Measurements from ENCODE around the gene ANKRD33B.

ANKRD33B gene

DNA sequence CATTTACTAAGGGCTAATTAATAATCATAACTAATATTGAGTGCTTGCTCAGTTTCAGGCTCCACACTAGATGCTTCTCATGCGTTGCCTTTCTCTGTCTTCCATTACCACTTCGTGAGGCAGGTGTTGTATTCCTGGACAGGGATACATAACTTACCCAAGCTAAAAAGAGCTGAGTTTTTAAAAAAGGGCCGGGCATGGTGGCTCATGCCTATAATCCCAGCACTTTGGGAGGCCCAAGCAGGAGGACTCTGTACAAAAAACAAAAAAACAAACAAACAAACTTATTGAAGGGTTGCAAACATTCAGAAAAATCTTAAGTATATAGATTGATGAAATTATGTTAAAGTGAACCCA, 12.1 kb upstream of the ANKRD33B start:
- no peak for TF ChIP-seq TAF1 (IDR thresholded peaks at IDR 0.05; ENCODE audit: borderline replicate concordance, low read depth, low read length)
- no peak for TF ChIP-seq POLR2A (IDR thresholded peaks at IDR 0.05; ENCODE audit: low read depth, low read length)
- no peak for TF ChIP-seq POLR2AphosphoS5 (IDR thresholded peaks at IDR 0.05; ENCODE audit: low read depth, low read length)
- DNase-seq (ENCODE audit: insufficient read length): no peak
- FAIRE-seq: no peak

DNA sequence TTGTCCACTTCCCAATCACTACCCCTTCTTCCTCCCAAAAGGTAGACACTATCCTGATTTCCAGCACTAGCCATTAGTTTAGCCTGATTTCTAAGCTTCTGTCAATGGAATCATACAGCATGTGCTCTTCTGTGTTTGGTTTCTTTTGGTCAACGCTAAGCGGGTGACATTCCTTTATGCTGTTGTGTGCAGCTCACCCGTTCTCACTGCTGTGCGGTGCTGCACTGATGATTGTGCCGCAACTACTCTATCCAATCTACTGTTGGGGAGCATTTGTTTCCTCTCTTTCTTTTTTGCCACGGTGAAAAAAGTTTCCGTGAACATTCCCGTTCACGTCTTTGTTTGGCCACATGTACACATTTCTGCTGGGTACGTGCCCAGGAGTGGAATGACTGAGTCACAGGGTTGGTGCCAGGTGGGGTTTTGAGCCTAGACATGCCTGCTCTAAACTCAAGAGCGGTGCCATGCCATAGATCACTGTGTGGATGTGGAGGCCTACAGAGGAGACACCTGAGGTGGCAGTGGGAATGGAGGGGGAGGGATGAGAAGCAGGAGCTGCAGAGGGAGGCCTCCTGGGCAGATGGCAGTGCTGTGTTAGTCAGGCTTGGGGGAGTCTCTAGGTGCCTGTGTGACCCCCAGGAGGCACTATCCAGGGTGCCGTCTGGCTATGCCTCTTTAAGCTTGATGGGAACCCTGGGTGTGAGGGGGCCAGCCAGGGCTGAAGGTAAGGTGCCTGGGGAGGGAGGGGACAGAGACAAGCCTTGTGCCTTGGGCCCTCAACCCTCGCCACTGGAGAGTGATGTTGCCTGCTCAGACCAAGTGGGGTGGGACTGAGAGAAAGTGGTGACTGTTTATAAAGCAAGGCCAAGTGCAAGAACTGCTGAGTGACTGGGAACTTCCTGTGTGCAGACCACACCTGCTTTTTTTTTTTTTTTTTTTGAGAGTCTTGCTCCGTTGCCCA, 11.4 kb upstream of the ANKRD33B start:
- no peak for TF ChIP-seq POLR2A (IDR thresholded peaks at IDR 0.05; ENCODE audit: low read depth, low read length)
- TF ChIP-seq TAF1 (IDR thresholded peaks at IDR 0.05; ENCODE audit: borderline replicate concordance, low read depth, low read length): no peak
- TF ChIP-seq POLR2AphosphoS5 (IDR thresholded peaks at IDR 0.05; ENCODE audit: low read depth, low read length): no peak
- FAIRE-seq (no peak), DNase-seq (ENCODE audit: insufficient read length) (no peak)

DNA sequence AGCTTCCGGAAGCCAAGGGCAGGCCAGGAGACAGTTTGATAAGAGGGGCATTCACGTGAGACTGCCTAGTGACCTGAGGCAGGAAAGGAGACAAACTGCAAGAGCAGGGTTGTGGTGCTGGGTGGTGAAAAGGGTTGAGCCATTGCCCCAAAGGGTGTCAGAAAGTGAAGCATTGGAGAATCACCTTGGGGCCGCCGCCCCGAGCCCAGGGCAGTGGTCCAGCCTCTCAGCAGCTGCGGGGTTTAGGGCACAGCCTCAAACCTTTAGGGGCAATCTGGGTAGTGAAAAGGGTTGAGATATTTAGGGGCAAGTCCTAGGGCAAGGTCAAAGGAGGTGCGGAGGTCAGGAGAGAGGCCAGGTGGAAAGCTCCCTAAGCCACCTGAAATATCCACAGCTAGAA, 10.4 kb upstream of the ANKRD33B start:
- DNase-seq (ENCODE audit: insufficient read length): no peak
- TF ChIP-seq POLR2A (IDR thresholded peaks at IDR 0.05; ENCODE audit: low read depth, low read length): no peak
- TF ChIP-seq TAF1 (IDR thresholded peaks at IDR 0.05; ENCODE audit: borderline replicate concordance, low read depth, low read length): no peak
- no peak for TF ChIP-seq POLR2AphosphoS5 (IDR thresholded peaks at IDR 0.05; ENCODE audit: low read depth, low read length)
- no peak for FAIRE-seq

DNA sequence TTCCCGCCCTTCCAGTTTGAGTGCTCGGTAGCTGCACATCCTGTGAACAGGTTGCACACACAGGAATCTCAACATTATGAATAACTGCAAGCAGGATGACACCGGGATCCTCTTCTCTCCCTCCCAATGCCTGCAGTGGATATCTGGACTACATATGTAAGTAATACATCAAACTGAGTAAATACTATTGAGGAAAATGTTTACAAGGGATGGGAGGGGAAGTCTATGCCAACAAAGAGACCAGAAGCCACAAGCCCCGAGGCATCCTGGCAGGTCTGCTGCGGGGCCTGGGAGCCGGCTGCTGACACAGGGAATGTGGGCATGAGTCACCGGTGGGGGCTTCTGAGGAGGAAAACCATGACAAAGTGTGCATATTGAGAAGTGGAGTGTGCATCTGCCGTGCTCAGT, 8.6 kb upstream of the ANKRD33B start:
- FAIRE-seq (no peak), DNase-seq (ENCODE audit: insufficient read length) (no peak)
- TF ChIP-seq POLR2A (IDR thresholded peaks at IDR 0.05; ENCODE audit: low read depth, low read length) (no peak), TAF1 (IDR thresholded peaks at IDR 0.05; ENCODE audit: borderline replicate concordance, low read depth, low read length) (no peak), POLR2AphosphoS5 (IDR thresholded peaks at IDR 0.05; ENCODE audit: low read depth, low read length) (no peak)

DNA sequence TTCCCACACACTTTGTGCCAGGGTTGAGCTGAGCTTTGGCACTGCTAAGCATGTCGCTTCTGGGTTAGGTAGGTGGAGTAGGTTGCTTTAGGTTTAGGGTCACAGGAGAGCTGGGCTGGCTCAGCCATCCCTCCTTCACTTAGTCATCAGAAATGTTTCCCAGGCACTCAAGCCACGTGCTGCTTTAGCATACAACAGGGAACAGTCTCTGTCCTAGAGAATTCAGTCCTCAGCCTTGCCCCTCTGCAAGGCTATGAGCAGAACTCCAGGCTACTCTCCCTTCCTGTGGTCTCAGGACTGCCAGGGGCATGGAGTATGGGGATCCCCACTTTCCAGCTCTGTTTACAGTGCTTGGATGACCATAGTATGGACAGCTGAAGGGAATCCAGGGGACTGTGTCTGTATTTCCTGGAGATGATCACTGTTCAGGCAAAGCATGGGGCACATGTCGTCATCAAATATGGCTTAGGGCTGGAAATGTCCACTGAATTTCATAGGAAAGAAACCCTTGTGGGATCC, 7.5 kb upstream of the ANKRD33B start:
- no peak for FAIRE-seq
- no peak for TF ChIP-seq POLR2AphosphoS5 (IDR thresholded peaks at IDR 0.05; ENCODE audit: low read depth, low read length)
- no peak for TF ChIP-seq POLR2A (IDR thresholded peaks at IDR 0.05; ENCODE audit: low read depth, low read length)
- no peak for TF ChIP-seq TAF1 (IDR thresholded peaks at IDR 0.05; ENCODE audit: borderline replicate concordance, low read depth, low read length)
- no peak for DNase-seq (ENCODE audit: insufficient read length)

DNA sequence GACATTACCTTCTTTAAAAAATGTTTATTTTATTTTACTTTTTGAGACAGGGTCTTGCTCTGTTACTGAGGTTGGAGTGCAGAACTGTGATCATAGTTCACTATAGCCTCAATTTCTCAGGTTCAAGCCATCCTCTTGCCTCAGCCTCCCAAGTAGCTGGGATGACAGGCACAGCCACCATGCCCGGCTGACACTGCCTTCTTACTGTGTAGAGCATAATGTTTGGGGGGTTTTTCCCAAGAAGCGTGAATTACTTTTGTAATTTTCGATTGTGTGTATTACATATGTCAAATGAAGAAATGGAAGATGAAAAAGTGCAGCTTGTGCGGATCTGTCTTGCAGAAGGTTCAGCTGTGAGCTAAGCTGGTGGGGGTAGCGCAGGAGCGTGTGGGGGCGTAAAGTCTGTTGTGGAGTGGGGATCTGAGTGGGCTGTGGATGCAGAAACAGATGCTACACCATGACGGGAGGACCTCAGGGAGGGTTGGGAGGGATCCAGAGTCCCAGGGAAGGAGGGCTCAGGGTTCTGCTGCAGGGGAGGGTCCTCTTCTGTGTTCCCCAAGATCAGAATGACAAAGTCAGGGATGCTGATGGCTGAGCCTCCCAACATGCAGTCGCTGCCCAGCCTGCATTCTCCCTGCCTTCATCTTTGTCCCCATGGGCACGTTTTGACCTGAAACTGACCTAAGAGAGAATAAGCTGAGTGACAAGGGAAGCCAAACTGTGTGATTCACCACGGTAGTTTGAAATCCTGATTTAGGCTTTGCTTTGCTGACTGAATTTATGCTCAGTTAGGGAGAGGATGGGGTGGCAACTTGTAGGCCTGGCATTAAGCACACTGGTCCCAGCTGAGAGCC, 6.8 kb upstream of the ANKRD33B start:
- DNase-seq (ENCODE audit: insufficient read length) (no peak), FAIRE-seq (no peak)
- no peak for TF ChIP-seq POLR2AphosphoS5 (IDR thresholded peaks at IDR 0.05; ENCODE audit: low read depth, low read length)
- TF ChIP-seq TAF1 (IDR thresholded peaks at IDR 0.05; ENCODE audit: borderline replicate concordance, low read depth, low read length): no peak
- TF ChIP-seq POLR2A (IDR thresholded peaks at IDR 0.05; ENCODE audit: low read depth, low read length): no peak

DNA sequence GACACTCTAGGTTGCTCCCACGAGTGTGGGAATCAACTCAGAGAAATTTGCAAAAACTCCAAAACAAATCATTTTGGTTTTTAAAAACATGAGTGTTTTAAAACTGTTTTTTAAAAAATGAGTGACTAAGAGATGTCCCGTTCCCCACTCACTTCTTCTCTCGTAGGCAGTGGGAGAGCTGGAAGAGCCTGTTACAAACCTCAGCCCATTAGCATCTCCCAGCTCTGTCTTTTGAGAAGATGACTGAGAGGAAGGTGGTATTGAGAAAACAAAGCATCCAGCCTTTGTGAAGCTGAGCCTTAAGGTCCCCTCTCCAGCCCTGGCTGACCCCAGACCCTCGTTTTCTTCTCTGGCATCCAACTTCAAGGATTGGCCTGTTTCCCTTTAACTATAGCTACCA, 4.7 kb upstream of the ANKRD33B start:
- DNase-seq (ENCODE audit: insufficient read length) (no peak), FAIRE-seq (no peak)
- TF ChIP-seq POLR2AphosphoS5 (IDR thresholded peaks at IDR 0.05; ENCODE audit: low read depth, low read length) (no peak), TAF1 (IDR thresholded peaks at IDR 0.05; ENCODE audit: borderline replicate concordance, low read depth, low read length) (no peak), POLR2A (IDR thresholded peaks at IDR 0.05; ENCODE audit: low read depth, low read length) (no peak)

DNA sequence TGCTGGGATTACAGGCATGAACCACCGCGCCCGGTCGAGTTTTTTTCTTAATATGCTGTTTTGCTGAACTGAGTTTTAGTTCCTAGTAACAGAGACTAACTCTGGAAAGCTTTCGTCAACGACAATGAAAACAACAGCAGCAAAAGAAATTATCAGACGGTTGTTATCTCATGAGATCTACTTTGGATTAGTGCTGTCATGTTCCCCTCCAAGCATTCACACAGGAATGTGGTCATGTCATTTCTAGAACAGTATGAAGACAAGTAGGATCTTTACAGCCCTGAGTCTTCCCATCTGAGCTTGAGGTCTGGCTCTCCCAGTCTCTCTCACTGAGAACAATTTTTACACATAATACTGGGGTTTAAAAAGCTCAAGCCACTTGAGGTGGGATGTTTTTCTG, 4.0 kb upstream of the ANKRD33B start:
- FAIRE-seq: no peak
- TF ChIP-seq POLR2AphosphoS5 (IDR thresholded peaks at IDR 0.05; ENCODE audit: low read depth, low read length) (no peak), POLR2A (IDR thresholded peaks at IDR 0.05; ENCODE audit: low read depth, low read length) (no peak), TAF1 (IDR thresholded peaks at IDR 0.05; ENCODE audit: borderline replicate concordance, low read depth, low read length) (no peak)

DNA sequence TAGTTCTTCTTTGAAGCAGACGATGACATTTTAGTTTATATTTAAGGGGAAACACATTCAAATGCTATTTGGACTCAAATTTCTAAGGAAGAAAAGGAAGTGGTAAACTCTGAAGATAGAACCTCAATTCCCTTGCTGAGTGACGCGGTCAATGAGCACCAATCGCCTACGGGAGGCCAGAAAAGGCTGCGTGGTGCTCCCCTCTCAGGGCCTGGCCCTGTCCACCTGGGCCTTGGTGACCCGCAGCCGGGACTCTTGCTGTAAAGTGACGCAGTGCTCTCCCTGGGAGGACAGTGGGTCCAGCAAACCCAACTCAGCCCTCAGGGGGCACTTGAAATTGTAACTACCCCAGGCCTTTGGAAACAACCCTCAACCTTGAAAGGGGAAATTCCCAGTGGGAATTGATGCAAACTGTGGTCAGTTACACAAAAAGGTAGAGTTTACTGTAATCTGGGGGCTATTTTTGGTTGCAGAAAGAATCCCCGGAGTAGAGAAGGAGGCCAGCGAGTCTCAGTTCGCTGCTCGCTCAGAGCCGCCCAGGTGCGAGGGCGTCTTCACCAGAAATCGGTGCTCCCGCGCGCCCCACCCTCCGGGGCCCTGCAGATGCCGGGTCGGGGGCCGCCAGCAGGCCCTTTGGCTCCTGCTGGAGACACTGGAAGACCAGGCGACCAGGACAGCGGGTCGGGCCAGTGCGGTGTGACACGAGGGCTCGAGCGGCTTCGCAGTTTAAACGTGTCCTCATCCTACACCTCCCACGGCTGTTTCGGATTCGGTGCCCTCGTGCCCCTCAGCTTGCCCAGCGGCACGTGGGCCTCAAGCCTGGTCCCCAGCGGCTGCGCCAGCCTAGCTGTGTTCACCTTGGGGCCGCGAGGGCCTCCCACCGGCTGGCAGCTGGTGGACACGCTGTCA, 1.4 kb upstream of the ANKRD33B start:
- TF ChIP-seq POLR2A (IDR thresholded peaks at IDR 0.05; ENCODE audit: low read depth, low read length) (peak; percentile 54; the same call in 1 of the 2 replicates), TAF1 (IDR thresholded peaks at IDR 0.05; ENCODE audit: borderline replicate concordance, low read depth, low read length) (peak; percentile 18; the same call in 1 of the 2 replicates), POLR2AphosphoS5 (IDR thresholded peaks at IDR 0.05; ENCODE audit: low read depth, low read length) (no peak)
- peak; percentile 39 for DNase-seq (ENCODE audit: insufficient read length)
- peak; percentile 70 for FAIRE-seq

More for the DNA sequence above, 4.0 kb upstream of the ANKRD33B start:
- DNase-seq (ENCODE audit: insufficient read length): no peak

DNA sequence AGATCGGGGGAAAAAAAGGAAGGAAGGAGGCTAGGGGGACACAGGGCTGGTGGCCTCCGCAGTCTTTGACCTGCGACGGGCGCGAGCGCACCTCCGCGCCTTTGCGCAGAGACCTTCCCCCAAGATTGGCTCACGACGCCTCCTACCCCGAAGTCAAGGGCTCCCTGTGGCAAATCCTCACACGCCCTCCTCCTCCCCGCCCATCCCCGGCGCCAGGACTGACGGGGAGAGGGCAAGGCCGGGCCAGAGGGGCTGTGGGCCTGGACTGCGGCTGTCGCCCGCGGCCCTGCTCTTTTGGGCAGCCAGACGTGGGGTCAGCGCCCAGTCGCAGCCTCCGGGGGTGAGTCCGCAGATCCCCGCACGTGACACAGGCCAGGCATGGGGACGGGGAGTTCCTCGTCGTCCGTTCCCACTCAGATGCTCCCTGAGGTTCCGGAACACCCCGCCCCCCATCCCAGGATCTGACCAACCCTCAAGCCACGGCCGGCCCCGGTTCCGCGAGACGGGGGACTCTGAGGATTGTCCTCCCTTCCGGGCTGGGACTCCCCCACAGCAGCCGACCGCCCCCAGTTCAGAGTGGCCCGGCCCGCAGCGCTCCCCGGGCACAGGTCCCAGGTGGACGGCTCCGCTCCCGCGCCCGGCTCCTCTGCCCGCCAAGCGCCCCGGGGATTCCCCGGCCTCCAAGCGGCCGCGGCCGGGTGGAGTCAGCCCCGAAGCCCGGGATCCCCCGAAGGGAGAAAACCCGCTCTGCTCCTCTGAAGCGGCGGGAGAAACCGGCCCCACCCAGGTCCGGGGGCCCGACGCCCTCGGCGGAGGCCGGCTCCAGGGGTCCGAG, 543 bp upstream of the ANKRD33B start:
- DNase-seq (ENCODE audit: insufficient read length): no peak
- TF ChIP-seq POLR2A (IDR thresholded peaks at IDR 0.05; ENCODE audit: low read depth, low read length) (peak; percentile 54; the same call in 1 of the 2 replicates), TAF1 (IDR thresholded peaks at IDR 0.05; ENCODE audit: borderline replicate concordance, low read depth, low read length) (no peak), POLR2AphosphoS5 (IDR thresholded peaks at IDR 0.05; ENCODE audit: low read depth, low read length) (peak; percentile 71)
- FAIRE-seq: peak; percentile 56
